Measurements from ENCODE around the gene JAK2. TPM values are rescaled to one million over a fixed set of nuclear protein-coding genes. Genes with fewer than 3 reads are reported as not detected.

JAK2 gene
- total RNA-seq, 1 experiment from 2014 or later = 3.3 TPM

GRCh38 chr9:4969130-4969529 is 15.9 kb upstream of the JAK2 start (continued):
- TF ChIP-seq ETV6 (CRISPR knock-in tag; IDR thresholded peaks at IDR 0.05) = no peak
- TF ChIP-seq ZNF219 (CRISPR knock-in tag; IDR thresholded peaks at IDR 0.05; ENCODE audit: borderline replicate concordance) = no peak

- peaks cover 4% of the 10 kb centered on the region; the same call in 1 of the 2 replicates for H3K4me1 Mint-ChIP-seq
- CTCF ChIA-PET = no interaction called here
- H3K9me3 Mint-ChIP-seq = no peaks in the 10 kb centered on the region
- no peaks in the 10 kb centered on the region for H3K27me3 Mint-ChIP-seq (ENCODE audit: low read depth)
- ATAC-seq (no peak), DNase-seq (ENCODE audit: low spot score) (no peak)
- H3K4me3 Mint-ChIP-seq = no peak overlapping the region
- H3K36me3 Mint-ChIP-seq = no peaks in the 10 kb centered on the region
- TF ChIP-seq TEAD4 (CRISPR knock-in tag; IDR thresholded peaks at IDR 0.05) (no peak), CREB1 (CRISPR knock-in tag; IDR thresholded peaks at IDR 0.05) (no peak), NR2C2 (CRISPR knock-in tag; IDR thresholded peaks at IDR 0.05) (no peak), ERG (CRISPR knock-in tag; IDR thresholded peaks at IDR 0.05) (no peak), MXD4 (CRISPR knock-in tag; IDR thresholded peaks at IDR 0.05; ENCODE audit: borderline replicate concordance) (no peak), ATF6 (CRISPR knock-in tag; IDR thresholded peaks at IDR 0.05) (no peak), JUN (CRISPR knock-in tag; IDR thresholded peaks at IDR 0.05) (no peak), ZNF317 (CRISPR knock-in tag; IDR thresholded peaks at IDR 0.05; ENCODE audit: borderline replicate concordance, low read depth) (no peak), USF2 (CRISPR knock-in tag; IDR thresholded peaks at IDR 0.05) (no peak), ATF1 (CRISPR knock-in tag; IDR thresholded peaks at IDR 0.05) (no peak), FOXK1 (CRISPR knock-in tag; IDR thresholded peaks at IDR 0.05) (no peak), NFE2L1 (CRISPR knock-in tag; IDR thresholded peaks at IDR 0.05) (no peak)
- TF ChIP-seq, protein P1, sequence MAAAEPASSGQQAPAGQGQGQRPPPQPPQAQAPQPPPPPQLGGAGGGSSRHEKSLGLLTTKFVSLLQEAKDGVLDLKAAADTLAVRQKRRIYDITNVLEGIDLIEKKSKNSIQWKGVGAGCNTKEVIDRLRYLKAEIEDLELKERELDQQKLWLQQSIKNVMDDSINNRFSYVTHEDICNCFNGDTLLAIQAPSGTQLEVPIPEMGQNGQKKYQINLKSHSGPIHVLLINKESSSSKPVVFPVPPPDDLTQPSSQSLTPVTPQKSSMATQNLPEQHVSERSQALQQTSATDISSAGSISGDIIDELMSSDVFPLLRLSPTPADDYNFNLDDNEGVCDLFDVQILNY (CRISPR knock-in tag; IDR thresholded peaks at IDR 0.05) = no peak
- TF ChIP-seq, protein P2, sequence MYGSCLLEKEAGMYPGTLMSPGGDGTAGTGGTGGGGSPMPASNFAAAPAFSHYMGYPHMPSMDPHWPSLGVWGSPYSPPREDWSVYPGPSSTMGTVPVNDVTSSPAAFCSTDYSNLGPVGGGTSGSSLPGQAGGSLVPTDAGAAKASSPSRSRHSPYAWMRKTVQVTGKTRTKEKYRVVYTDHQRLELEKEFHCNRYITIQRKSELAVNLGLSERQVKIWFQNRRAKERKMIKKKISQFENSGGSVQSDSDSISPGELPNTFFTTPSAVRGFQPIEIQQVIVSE (CRISPR knock-in tag; IDR thresholded peaks at IDR 0.05; ENCODE audit: borderline replicate concordance) = no peak
- TF ChIP-seq, protein P3, sequence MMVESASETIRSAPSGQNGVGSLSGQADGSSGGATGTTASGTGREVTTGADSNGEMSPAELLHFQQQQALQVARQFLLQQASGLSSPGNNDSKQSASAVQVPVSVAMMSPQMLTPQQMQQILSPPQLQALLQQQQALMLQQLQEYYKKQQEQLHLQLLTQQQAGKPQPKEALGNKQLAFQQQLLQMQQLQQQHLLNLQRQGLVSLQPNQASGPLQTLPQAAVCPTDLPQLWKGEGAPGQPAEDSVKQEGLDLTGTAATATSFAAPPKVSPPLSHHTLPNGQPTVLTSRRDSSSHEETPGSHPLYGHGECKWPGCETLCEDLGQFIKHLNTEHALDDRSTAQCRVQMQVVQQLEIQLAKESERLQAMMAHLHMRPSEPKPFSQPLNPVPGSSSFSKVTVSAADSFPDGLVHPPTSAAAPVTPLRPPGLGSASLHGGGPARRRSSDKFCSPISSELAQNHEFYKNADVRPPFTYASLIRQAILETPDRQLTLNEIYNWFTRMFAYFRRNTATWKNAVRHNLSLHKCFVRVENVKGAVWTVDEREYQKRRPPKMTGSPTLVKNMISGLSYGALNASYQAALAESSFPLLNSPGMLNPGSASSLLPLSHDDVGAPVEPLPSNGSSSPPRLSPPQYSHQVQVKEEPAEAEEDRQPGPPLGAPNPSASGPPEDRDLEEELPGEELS (CRISPR knock-in tag; IDR thresholded peaks at IDR 0.05) = no peak
- no peak overlapping the region for H3K27ac Mint-ChIP-seq
- POLR2A ChIA-PET = no interaction called here
Observed at GRCh38 chr9:4970970-4971641, 14.0 kb upstream of the JAK2 start.
